ENCODE measurements around the gene WNT5A.
A peak's percentile ranks its signal among the peaks of the same experiment; 100 is the strongest.

WNT5A gene

DNA sequence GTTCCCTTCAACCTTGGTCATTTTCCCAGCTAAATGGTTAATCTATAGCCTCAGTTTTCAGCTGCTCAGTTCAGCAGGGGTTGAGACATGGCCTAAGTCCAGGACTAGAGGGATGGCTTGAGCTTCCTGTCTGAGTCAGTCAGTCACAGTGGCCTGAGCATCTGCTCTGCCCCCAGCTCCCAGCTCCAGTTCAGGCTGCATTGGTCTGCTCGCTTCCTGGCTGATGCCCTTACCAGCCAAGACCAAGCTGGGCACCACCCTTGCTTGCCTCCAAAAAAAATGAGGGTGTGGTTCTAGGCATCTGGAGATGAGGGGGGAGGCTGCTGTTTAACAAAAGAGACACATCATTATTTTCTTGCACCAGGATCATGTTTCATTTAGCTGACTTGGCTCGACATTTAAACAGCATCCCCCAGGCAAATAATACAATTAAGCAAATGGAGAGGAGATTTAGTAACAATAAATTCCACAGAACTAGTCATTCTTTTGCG is 70.7 kb downstream of the WNT5A start:
- Histone ChIP-seq H2BK5ac (ENCODE audit: low read length) (no peak overlapping the region), H3K14ac (ENCODE audit: low read length) (peak overlapping the region; percentile 49), H2AFZ (ENCODE audit: low read length) (no peak overlapping the region), H3K27ac (replicated peaks; ENCODE audit: low read length) (no peak overlapping the region), H3K4me3 (ENCODE audit: low read length in 2 of 2) (no peak overlapping the region), H2AK5ac (ENCODE audit: low read depth, low read length) (no peak overlapping the region), H3K4me1 (ENCODE audit: control insufficient read depth in 2 of 2, insufficient read depth in 1 of 2, low read depth in 1 of 2, low read length in 2 of 2) (peaks cover 0 to 3% of the 10 kb centered on the region in 2 donors), H4K91ac (ENCODE audit: low read depth, low read length, poor library complexity) (peak overlapping the region; percentile 47), H2BK15ac (ENCODE audit: low read length) (no peak overlapping the region), H3K9ac (ENCODE audit: low read depth, low read length, poor library complexity) (no peak overlapping the region), H3K23ac (ENCODE audit: low read depth, low read length, poor library complexity) (no peak overlapping the region), H2BK120ac (ENCODE audit: low read depth, low read length) (no peak overlapping the region), H4K8ac (ENCODE audit: low read depth, low read length) (no peak overlapping the region), H3K27me3 (ENCODE audit: control insufficient read depth in 3 of 3, insufficient read depth in 3 of 3, low read depth in 1 of 3, low read length in 3 of 3) (no peaks in the 10 kb centered on the region), H3K4me2 (ENCODE audit: insufficient read depth, low read length, poor library complexity, severe bottlenecking) (no peak overlapping the region), H3K36me3 (replicated peaks in 1 of 2; ENCODE audit: control insufficient read depth in 2 of 2, insufficient read depth in 2 of 2, low read length in 2 of 2) (no peaks in the 10 kb centered on the region), H2BK12ac (ENCODE audit: low read length) (no peak overlapping the region), H3K79me1 (ENCODE audit: low read depth, low read length) (no peaks in the 10 kb centered on the region), H3K9me3 (replicated peaks in 1 of 2; ENCODE audit: control insufficient read depth in 2 of 2, insufficient read depth in 1 of 2, low read depth in 1 of 2, low read length in 2 of 2) (peaks cover 0 to 5% of the 10 kb centered on the region in 2 donors), H3K4ac (ENCODE audit: low read length) (no peak overlapping the region), H3K18ac (ENCODE audit: low read length) (no peak overlapping the region)
- WGBS, 2 donors (ENCODE audit: extremely low coverage in 2 of 2, insufficient read length in 2 of 2, insufficient replicate concordance in 1 of 2): no CpG with 5 or more reads among the region's 3 CpGs
- no peak for DNase-seq (ENCODE audit: low spot score)

Measured in neuronal stem cell (in vitro differentiated cells).